Kidney tubule cell (primary cell): ENCODE data around the gene BOD1.
A peak's percentile ranks its signal among the peaks of the same experiment; 100 is the strongest.

ENCODE experiments used
- DNase-seq: peaks from one replicate; pipeline ENCODE4 v3.0.0-alpha.2; 2018; ENCODE audit warnings: low spot score

The BOD1 gene

DNA sequence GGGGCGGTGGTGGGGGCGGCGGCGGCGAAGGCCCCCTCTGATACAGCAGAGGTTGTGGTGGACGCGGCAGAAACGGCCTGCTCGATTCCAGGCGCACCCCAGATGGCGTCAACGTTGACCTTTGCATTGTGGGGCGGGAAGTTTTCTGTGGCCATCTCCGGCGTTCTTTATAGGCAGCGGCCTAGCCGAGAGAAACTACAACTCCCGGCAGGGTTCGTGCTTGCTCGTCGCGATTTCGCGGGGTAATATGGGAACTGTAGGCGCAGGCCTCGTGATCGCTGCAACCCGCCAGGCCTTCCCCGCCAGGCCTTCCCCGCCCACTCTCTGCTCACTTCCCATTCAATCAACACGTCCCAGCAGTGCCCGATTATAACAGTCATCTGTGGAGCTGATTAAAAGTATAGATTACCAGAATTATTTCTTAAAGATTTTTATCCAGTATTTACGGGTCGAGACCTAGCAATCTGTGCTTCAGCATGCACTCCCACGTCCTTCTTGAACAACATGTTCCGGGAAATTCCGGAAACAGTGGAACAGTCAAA, at the start of gene BOD1:
TSS of gene BOD1 (minus strand) at position 74 of the 542 bp plus-strand sequence. CDS start 214 bp downstream, outside the sequence.
- peak; percentile 98 for DNase-seq

DNA sequence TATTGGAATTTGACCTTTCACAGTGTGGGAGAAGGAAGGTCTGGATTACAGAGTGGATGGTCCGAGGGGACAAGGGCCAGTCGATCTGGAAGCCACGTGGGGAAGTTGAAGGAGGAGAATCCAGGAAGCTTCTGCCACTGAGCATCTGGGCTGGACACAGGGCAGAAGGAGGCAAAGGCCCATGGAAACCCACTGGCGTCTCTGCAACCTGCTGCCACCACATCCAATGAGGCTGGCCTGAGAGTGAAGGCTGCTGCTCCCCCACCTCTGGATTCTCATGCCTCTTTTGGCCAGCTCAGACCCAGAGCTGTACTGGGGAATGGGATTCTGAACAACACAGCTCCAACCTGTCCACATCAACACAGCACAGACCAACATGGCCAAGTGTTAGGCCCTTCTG, 48.9 kb upstream of the BOD1 start:
- no peak for DNase-seq

DNA sequence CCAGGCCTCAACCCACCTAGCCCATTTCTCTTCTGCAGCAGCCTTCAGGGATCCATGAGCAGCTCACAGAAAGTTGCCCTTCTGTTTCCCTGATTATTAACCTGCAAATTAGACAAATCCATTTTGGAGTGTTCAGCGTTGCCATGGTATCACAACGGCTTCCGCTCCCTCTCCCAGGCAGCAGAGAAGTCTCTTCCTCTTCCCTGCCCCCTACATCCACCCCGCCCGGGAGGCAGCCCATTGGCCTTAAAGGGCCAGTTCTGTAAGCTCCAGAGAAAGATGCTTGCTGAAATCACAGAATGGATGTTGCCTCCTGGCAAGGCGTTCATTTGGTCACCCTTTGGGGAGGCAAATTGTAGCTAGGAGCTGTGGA, 47.7 kb upstream of the BOD1 start:
- DNase-seq: no peak

DNA sequence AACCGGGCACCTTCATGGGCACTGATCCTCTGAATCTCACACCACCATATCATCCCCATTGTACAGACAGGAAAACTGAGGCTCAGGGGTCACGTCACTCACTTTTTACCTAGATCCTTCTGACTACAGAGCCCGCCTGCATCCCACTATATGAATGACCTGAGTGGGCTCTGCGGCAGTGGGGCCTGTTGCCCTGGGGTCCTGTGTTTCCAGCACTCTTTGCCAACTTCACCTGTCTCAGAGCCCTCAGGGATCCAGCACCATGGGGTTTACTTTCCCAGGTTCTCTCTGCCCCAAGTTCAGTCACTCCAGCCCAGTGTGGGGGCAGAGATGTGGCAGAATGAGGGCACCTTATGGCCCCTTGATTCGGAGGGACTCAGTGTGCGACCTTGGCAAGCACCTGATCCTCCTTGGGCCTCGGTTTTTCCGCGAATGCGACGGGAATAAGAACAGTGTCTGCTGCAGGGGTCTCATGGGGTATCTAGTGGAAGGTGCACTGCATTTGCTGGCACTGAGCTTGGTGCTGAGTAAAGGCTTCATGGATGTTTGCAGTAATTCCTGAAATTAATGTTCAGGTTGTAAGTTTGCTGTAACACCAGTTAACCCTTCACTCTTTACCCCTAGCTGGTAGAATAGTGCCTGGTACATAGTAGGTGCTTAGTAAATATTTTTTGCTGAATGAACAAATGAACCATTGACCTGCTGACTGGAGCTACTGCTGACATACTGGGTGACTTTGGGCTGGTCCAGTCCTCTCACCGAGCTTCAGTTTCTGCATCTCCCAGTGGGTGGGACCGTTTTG, 47.1 kb upstream of the BOD1 start:
- no peak for DNase-seq

DNA sequence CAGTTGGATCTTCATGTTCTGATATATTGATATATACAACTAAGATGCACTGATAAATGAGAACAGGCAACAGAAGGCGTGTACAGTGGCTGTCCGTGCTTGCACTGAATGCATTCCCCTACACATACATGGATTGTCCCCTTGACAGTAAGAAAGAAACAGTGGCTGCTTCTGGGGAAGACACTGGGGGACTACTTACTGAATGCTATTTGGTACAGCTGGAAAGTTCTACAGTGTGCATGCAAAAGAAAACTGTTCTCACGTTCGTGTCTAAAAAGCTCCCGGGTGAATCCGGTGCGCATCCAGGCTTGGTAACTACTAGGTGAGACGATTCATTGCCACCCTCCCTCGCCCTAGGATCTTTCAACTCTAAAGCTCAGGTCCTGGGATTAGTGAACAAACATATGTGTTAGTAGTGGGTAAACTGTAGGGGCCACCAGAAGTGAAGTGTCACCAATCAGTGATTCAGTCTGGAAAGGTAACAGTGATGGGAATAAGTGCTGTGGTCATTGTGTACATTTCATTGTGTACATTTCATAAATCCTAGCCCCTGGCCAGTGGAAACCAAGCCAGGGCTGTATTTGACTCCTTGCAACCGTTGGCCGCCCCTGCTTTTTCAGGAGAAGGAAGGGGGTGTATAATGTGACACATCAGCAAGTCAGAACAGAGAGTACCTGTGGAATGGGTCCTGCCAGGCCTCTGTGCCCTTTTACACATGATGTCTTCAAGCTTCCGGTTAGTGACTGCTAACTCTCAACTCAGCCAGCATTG, 46.3 kb upstream of the BOD1 start:
- no peak for DNase-seq

DNA sequence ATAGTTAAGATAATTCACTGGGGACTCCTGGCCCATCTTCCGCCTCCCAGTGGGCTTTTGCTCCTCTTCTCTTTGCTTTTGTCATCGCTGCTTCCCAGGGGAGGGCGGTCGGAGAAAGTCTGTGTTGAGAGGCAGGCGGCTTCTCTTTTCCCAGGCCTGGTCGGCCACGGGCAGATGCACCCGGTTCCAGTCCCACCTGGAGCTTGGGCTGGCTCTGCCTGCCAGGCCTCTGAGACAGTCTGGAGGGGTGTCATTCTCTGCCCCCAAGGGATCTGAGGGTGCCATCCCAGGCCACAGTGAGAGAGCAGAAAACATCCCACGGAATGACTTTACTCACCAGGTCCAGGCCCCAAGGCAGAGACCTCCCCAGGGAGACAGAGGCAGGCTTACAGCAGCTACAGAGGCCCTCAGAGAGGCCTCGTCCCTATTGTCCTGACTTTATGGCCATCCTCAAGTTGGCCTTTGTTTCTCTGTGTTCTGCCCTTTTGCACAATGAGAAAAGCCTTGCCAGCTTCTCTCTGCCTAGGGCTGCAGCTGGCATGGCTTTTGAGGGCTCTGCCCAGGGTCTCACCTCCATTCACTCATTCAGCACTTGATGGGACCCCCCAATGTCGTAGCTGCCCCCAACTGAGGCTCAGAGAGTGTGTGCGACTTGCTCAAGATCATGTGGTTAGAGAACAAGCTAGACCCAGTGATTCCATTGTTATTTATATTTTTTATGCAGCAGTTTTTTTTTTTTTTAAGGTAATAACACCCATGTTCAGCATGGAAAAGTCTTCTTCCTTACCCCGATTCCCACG, 44.2 kb upstream of the BOD1 start:
- no peak for DNase-seq

DNA sequence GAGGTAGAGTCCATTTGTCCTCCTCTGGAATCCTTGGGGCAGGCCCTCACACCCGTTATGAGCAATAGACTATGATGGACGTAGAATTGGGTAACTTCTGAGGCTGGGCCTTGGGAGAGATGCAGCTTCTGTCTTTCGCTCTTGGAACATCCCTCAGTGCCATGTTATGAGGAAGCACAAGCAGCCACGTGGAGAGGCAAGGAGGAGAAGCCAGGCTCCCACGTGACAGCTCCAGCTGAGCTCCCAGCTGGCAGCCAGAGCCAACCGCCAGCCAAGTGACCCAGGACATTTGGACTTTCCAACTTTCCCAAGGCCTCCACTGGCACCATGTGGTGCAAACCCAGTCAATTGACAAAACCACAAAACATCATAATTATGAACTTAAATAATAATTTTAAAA, 43.0 kb upstream of the BOD1 start:
- no peak for DNase-seq

DNA sequence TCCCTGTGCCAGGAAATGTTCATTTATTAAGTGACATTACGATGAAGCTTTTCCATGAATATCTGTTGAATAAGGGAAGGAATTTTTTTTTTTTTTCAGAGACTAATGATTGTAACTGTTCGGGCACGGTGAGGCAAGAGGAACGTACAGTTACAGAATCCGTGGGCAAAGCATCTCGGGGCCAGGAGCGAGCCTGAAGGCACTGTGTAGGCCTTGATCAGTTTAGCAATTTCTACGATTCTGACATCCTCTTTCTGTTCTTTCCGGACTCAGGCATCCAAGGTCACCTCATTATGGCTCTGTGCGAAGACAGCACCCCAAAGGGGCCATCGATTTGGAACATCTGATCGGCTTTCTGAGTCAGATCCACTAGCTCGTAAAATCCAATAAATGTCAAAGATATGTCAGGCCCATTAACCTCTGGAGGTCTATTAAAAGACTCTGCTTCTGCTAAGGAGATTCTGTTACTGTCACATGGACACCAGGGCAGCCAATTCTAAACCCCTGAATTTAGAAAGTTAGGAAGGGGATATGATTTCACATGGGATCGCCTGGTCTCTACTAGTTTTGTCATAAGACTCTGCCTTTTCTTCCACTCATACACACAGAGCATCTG, 41.4 kb upstream of the BOD1 start:
- DNase-seq: no peak

DNA sequence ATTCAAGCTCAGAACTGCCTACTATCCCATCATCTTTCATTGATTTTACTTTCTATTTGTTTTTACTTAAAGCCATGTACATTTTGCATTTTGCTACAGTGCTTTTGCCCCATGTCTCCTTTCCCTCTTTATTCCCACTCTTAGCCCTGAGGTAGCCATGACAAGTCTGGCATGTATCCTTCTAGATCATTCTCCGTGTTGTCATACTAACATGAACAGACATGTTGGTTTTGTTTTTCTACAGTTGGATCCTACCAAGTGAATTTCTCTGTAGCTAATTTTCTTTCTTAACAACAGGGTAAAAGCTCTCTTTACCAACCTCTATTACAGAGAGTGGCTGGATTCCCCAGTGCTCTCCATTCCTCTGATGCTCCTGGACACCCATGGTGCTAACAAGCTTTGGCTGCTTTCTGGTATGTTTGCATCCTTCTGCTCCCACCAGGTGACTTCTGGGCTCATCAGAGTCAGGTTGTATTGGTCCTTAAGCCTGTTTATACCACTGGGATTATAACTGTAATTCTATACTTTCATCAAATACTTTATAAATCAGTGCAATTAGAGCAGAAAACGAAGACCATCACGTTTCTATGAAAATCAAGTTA, 38.8 kb upstream of the BOD1 start:
- no peak for DNase-seq

DNA sequence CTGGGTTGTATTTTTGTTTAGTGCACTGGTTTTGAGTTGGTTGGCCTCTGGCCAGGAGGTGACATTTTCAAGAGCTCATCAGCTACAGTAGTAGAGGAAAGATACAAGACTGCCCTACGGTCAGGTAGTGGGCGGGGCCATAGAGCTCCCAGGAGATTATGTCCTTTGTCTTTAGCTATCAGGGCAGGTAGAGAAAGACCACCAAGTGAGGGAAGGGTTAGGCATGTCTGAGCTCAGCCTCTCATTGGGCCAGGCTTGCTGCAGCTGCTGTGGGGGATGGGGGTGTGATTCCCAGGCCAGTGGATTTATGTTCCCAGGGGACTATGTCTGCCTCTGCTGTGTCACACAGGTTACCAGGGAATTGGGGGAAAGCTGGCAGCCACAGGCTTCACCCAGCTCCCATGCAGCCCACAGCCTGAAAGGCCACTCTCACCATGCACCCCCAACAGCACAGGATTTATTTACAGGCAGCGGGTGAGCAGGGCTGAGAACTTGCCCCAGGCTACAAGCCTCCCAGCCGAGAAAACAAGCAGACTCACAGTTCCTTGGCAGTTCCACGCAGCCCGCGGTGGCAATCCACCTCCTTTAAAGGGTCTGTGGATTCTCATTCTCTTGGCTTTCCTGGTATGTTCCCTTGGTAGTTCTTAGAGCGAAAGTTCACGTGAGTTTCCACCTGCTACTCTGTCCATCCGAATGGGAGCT, 37.5 kb upstream of the BOD1 start:
- no peak for DNase-seq

DNA sequence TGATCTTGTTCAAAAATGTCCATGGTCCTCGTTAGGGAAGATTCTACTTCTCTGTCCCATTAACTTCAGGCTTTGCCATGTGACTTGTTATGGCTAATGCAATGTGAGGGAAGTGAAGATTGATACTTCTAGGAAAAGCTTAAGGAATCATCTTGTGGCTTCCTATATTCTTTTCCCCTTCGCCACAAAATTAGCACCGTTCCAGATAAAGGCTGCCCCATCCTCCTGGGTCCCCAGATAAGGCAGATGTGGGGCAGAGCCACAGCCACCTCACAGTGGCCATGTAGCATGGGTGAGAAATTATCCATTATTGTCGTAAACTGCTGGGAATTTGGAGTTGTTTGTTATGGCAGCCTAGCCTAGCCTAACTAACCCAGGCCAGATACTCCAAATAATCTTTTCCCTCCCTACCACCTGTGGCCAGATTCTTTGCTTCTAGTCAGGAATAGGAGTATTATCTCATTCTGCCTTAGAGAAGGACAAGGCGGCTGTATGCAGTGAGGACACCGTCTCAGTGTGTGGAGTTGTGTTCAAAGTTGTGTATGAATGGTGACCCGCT, 31.9 kb upstream of the BOD1 start:
- no peak for DNase-seq

DNA sequence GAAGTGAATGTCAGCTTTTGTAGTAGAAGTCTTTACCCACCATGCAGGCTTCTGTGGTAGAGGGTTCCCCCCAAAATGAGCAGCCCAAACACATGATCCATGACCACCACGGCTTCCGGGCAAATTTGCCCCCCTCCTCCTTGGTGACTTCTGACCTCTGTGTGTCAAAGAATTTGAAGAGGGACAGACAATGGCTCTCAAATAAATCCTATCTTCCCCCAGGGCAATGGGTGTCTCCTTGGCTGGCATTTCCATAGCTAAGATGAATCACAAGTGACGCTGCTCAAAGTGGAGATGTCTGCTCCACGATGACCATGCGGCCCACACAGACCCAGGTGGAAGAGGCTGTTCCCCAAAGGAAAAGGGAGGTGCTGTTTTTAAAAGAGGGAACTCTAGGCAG, 30.2 kb upstream of the BOD1 start:
- DNase-seq: no peak

DNA sequence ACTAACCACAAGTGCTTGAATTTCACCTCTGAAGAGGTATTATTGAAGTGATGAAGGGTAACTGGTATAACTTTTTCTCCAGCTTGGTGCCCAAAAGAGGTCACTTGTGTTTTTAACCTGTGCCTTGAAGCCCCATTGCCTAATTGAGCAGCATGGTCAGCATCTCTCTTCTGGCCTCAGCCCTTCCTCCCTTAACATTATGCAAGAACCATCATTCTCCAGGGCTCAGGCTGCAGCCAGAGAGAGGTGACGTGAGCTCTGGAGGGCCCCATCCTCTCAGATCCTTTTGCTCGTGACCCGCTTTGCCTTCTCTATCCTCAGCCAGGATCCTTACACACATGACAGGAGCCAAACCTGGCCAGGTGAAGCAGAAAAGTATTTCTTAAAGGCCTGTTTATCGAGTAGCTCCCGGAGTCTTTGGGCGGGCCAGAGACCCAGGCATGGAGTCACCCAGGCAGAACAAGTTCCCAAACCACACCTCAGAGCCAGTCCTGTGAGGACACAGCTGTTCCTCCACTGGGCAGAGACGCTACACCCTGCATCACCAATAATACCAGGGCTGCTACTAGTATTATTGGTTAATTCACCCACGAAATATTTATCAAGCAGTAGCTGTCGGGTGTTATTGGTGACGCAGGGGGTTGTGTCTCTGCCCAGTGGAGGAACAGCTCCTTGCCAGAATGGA, 29.6 kb upstream of the BOD1 start:
- DNase-seq: peak; percentile 62

DNA sequence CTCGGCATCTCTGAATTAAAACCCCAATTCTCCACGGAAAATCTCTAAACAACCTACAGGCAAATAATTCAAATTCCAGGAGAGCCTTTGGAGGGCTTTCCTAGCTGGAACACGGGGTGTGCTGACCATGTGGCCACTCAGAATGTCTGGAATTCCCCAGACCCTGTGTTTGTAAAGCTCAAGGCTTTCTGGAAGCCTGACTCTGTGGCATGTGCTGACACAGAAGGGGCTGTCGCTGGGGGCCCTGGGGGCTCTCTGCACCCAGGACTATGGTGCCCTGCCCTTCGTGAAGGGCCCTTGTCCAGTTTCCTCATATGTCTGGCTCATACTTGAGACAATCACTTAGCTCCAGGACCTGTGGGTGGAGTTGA, 29.0 kb upstream of the BOD1 start:
- DNase-seq: peak; percentile 64

DNA sequence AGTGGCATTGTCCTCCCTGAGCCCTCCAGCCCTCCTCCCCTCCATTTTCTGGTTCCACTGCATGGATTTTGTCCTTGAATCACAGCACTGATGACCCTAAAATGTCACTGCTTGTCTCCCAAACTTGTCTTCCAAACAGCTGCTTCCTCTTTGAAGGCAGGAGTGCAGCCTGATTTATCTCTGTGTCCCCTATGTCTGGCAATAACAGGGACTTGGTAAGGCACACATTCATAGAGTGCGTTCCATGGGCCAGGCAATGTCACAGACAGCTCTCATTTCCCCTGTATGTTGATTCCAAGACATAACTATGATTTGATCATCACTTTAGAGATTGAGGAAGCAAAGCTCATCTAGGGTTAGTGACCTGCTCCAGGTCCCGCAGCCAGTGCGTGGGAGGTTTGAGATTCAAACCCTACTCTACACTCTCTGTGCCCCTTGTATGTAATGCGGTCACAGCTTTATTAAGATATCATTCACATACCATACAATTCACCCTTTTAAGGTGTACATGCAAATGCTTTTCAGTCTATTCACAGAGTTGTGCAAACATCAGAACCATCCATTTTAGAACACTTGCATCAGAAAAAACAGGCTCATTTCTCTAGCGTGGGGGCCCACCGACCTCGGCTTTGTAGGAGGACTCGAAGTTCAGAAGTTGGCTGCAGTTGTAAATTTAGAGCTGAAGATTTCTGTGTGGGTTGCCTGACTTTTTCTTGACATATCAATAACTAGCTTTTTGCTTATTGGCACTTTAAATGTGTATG, 28.4 kb upstream of the BOD1 start:
- DNase-seq: no peak

DNA sequence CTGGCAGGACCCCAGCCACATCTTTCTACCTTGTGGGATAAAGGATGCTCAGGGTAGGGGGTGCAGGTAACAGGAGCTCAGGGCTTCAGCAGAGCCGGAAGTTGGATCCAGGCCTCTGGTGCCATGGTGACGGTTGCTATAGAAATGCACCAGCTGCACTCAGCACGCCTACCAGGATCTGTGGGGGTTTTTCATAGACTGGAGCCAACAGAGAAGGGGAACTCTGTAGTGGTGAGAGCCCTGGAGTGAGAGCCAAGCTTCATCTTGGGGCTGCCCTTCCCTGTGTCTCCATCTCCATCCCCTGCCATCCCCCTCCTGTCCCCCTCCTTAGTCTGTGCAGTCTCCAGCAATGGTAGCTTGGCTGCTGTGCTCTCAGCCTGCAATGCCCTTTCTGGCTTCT, 27.5 kb upstream of the BOD1 start:
- peak; percentile 9 for DNase-seq

DNA sequence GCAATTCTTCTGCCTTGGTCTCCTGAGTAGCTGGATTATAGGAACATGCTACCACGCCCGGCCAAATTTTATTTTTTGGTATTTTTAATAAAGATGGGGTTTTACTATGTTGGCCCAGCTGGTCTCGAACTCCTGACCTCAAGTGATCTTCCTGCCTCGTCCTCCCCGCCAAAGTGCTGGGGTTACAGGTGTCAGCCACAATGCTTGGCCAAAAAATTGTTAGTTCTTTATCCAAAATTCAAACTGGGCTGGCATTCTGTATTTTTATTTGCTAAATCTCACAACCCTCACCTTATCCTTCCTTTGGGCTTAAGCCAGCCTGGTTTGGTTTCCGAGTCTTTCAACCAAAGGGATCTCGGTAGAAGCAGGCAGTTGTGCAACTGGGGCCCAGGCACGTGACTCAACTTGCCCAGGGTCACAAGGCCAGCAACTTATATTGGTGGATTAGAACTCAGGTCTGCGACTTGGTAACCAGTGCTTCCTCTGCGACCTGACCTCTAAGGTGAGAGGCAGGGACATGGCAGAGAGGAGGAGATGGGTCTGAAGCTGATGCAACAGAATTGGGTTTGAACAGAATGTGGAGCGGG, 26.5 kb upstream of the BOD1 start:
- DNase-seq: no peak

DNA sequence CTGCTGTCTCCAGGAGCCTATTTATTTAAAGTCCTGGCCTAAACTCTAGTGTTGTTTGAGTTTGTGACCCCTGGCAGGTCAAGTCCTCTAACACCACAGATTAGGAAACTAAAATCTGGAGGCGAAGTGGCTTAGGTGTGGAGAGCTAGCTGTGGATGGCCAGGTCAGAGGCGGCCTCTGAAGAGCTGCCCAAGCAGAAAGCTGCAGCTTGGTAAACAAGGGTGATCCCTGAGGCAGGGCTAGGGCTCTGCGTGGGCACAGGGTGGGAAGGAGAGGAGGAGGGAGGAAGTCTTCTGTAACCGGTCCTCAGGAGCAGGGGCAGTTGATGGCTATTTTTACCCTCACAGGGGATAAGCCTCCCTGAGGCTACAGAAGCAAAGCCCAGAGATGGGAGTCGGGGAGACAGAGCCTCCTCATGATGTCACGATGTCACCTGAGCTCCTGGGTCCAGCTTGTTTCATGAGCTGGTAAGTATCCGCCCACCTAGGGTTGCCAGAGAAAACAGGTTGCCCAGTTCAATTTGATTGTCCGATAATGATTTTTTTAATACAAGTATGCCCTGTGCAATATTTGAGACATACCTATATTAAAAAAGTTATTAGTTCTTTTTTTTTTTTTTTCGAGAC, 25.9 kb upstream of the BOD1 start:
- no peak for DNase-seq
